GM12864 (cell line): Measurements from ENCODE around the gene P2RY8.

Experiments used
- DNase-seq: peaks from one replicate; pipeline ENCODE4 v3.0.0-alpha.2; 2011; ENCODE audit warnings: low read depth
- H3K4me3 ChIP-seq: 2 replicates; pipeline ENCODE4 v1.5.1; 2011; ENCODE audit warnings: mild to moderate bottlenecking, low read depth, low read length, control low read depth
- TF ChIP-seq, protein P1 (sequence below): IDR thresholded peaks from 2 replicates; pipeline ENCODE4 v1.5.1; 2011; ENCODE audit warnings: low read depth, mild to moderate bottlenecking, moderate library complexity, low read length, control low read depth, inconsistent platforms; ENCODE audit errors: missing control alignments

Gene P2RY8

DNA sequence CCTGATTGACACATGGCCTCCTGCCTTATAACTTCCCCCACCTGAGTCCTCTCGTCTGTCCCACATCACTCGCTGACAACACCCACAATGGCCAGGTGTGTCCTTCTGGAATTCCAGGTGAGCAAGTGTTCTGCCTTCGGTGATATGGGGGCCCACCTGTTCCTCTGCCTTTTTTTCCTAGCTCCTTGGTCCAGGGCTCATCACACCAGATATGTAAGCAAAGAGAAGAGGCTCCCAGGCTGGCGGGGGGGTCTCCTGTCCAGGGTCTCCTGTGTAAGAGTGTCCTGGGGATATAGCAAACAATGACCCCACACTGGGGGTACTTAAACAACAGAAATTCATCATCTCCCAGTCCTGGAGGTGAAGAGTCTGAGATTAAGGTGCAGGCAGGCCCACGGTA is 25.2 kb downstream of the P2RY8 start:
- no peak for DNase-seq
- TF ChIP-seq, protein P1, sequence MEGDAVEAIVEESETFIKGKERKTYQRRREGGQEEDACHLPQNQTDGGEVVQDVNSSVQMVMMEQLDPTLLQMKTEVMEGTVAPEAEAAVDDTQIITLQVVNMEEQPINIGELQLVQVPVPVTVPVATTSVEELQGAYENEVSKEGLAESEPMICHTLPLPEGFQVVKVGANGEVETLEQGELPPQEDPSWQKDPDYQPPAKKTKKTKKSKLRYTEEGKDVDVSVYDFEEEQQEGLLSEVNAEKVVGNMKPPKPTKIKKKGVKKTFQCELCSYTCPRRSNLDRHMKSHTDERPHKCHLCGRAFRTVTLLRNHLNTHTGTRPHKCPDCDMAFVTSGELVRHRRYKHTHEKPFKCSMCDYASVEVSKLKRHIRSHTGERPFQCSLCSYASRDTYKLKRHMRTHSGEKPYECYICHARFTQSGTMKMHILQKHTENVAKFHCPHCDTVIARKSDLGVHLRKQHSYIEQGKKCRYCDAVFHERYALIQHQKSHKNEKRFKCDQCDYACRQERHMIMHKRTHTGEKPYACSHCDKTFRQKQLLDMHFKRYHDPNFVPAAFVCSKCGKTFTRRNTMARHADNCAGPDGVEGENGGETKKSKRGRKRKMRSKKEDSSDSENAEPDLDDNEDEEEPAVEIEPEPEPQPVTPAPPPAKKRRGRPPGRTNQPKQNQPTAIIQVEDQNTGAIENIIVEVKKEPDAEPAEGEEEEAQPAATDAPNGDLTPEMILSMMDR, result no peak
- H3K4me3 ChIP-seq, result no peak overlapping the region

DNA sequence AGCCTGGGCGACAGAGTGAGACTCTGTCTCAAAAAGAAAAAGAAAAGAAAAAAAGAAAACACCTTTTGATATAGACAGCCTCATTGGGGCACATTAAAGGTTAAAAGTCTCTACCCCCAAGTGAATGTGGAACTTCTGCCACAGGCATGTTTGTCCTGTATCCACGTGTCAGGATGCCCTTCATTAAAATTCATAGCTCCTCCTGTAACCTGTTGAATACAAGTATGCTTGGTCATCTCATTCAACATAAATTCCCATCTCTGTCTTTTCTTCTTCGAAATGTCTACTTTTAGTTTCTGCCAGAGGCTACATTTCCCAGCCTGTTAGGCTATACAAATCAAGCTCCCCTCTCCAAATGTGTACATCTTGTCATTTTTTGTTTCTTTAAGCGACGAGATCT is 25.8 kb downstream of the P2RY8 start:
- no peak for DNase-seq

DNA sequence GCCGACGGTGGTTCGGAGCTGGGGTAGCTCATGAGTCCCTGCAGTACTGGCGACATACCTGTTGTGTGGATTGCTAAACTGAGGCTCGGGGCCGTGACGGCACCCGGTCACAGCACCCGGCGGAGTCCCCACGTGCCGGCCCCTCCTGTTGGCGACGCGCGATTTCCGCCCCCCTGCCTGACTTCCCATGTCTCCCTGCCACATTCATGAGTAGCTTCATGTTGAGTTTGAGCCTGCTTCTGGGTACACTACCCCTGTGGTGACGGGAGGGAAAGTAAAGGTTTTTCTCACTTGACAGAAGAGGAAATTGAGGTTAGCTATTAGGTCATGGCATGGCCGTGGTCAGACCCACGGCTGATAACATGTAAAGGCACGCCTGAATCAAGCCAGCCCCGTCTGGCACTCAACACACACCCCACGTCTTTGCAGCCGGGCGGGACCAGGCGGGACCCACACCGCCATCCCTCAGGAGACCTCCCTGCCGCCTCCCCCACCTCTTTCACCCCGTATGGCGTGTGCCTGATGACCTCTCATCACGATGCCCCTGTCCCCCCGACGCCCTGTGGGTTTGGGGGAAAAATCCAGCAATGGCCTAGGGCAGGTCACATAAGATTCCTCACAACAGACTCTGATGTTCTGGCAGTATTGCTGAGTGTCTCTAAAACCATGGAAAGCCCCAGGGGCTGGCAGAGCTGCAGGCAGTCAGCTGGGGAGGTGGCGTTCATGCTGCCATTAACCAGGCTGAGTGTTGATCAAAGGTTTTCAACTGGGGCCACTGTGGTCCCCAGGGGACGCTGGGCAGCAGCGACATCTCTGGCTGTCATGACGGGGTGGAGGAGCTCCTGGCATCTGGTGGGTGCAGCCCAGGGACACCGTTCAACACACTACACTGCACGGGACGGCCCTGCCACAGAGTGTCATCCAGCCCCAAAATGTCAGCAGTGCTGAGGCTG is 29.2 kb downstream of the P2RY8 start:
- H3K4me3 ChIP-seq, result no peak overlapping the region
- TF ChIP-seq, protein P1, result no peak
- DNase-seq, result no peak

More for the DNA sequence above, 25.8 kb downstream of the P2RY8 start:
- H3K4me3 ChIP-seq, result no peak overlapping the region
- TF ChIP-seq, protein P1, result no peak

DNA sequence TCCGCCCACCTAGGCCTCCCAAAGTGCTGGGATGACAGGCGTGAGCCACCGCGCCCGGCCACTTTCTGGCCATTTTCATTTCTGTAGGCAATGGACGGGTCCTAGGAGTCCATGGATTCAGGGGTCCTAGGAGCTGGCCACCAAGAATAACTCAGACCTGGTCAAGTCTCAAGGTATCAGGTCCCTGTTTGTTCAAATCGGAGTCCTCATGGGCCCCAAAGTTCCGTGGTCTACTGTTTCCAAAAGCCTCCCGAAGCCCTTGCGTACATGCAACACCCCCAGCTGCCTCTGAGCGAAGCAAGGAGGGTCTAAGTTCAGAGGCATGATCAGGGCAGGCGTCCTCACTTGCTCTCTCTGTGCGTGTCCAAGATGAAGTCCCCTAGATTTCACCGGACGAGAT is 30.1 kb downstream of the P2RY8 start:
- TF ChIP-seq, protein P1, result no peak
- no peak for DNase-seq

DNA sequence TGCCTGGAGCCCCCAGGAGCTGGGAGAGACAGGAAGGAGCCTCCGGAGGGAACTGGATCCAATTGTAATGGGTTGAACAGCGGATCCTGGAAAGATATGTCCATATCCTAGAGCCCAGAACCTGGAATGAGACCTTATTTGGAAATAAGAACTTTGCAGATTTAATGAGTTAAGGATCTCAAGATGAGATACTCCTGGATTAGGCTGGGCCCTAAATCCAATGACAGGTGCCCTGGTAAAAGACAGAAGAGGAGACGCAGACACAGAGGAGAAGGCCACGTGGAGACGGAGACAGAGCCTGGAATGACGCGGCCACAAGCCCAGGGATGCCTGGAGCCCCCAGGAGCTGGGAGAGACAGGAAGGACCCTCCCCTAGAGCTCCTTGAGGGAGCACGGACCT is 34.1 kb downstream of the P2RY8 start:
- no peak overlapping the region for H3K4me3 ChIP-seq
- TF ChIP-seq, protein P1, result no peak
- DNase-seq, result no peak

More for the DNA sequence above, 30.1 kb downstream of the P2RY8 start:
- no peak overlapping the region for H3K4me3 ChIP-seq

DNA sequence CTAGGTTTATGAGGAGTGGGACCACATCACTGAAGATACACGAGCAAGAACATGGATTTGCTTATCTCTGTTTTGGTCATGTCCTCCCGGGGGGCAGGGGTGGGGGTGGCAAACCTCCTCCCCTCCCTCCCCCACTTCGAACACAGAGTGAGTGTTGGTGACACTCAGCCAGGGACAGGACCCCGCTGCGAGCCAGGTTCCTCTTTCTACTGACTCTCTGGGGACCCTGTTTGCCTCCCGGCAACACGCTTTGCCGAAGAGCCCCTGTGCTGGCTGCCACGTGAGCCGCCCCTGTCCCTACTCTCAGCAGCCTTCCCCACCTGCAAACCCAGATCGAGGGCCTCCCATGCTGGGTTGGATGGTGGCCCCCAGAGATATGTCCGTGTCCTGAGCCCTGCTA is 34.7 kb downstream of the P2RY8 start:
- DNase-seq, result no peak
- TF ChIP-seq, protein P1, result no peak

More for the DNA sequence above, 34.7 kb downstream of the P2RY8 start:
- H3K4me3 ChIP-seq, result no peak overlapping the region
